Activated CD8-positive, alpha-beta memory T cell treated with anti-CD3 and anti-CD28 coated beads for 36 hours (primary cell): Measurements from ENCODE around the gene PYDC1. TPM values are rescaled to one million over a fixed set of nuclear protein-coding genes. Genes with fewer than 3 reads are reported as not detected.

Experiments used
- CTCF ChIA-PET: fragments of 350-600 bp; sonication (Branson Sonifier 250); formaldehyde crosslinking; loops from one replicate; lab custom pipeline; 2021; ENCODE audit warnings: antibody characterized with exemption; lab: Charles Lee
- POLR2A ChIA-PET: fragments of 350-600 bp; sonication (Branson Sonifier 250); formaldehyde crosslinking; loops from one replicate; lab custom pipeline; 2021; ENCODE audit warnings: antibody characterized with exemption; lab: Charles Lee
- total RNA-seq, 2 experiments: library from RNA; stranded (reverse); gene quantifications; one replicate each; pipeline ENCODE4 v1.2.3, GENCODE V29; 2021

PYDC1 gene
- total RNA-seq, 2 experiments from 2014 or later, result not detected

DNA sequence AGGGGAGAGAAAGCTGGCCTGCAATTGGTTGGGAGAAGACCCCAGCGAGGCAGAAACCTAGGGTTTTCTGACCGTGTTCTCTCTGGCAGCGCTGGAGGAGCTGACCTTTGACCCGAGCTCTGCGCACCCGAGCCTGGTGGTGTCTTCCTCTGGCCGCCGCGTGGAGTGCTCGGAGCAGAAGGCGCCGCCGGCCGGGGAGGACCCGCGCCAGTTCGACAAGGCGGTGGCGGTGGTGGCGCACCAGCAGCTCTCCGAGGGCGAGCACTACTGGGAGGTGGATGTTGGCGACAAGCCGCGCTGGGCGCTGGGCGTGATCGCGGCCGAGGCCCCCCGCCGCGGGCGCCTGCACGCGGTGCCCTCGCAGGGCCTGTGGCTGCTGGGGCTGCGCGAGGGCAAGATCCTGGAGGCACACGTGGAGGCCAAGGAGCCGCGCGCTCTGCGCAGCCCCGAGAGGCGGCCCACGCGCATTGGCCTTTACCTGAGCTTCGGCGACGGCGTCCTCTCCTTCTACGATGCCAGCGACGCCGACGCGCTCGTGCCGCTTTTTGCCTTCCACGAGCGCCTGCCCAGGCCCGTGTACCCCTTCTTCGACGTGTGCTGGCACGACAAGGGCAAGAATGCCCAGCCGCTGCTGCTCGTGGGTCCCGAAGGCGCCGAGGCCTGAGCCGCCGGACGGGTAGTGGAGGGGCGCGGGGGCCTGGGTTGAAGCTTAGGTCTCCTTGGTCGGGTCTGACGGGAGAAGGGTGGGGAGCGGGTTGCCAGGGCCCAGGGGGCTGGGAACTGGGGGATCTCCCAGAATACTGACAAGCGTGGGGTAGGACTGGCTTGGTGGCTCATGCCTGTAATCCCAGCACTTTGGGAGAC, 7.4 kb upstream of the PYDC1 start:
- ChIA-PET POLR2A (no interaction called here), CTCF (no interaction called here)

DNA sequence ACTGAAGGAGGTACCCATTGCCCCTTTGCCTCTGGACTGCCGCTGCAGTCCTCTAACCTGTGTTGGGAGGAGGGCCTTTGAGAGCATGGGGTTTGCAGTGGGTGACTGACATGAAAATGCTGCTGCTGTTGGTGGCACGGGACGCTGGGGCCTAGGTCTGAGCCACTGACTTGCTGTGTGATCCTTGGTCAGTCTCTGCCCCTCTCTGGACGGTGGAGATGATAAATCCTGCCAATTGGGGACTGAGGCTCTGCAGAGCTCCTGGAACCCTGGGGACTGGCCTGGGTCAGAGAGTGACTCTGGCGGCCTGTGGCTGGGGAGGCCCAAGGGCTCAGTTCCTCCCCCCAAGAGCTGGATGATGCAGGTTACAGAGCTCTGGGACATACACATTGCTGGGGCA, 6.1 kb upstream of the PYDC1 start:
- ChIA-PET POLR2A (no interaction called here), CTCF (no interaction called here)

DNA sequence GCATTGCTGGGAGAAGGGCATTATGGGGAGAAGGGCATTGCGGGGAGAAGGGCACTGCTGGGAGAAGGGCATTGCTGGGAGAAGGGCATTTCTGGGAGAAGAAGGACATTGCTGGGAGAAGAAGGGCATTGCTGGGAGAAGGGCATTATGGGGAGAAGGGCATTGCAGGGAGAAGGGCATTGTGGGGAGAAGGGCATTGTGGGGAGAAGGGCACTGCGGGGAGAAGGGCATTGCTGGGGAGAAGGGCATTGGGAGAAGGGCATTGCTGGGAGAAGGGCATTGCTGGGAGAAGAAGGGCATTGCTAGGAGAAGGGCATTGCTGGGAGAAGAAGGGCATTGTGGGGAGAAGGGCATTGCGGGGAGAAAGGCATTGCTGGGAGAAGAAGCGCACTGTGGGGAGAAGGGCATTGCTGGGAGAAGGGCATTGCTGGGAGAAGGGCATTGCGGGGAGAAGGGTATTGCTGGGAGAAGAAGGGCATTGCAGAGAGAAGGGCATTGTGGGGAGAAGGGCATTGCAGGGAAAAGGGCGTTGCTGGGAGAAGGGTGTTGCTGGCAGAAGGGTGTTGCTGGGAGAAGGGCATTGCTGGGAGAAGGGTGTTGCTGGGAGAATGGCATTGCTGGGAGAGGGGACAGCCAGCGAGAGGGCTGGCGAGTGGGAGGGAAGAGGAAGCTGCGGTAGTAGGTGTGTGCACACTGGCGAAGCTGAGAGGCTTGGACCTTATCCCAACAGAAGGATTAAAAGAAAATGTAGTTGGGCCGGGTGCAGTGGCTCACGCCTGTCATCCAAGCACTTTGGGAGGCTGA, 4.6 kb upstream of the PYDC1 start:
- ChIA-PET POLR2A (no interaction called here), CTCF (interaction anchor here (0.6 kb wide), 1 partner anchor 97 kb away, joined by 3 read pairs; no protein-coding TSS in a partner anchor)

DNA sequence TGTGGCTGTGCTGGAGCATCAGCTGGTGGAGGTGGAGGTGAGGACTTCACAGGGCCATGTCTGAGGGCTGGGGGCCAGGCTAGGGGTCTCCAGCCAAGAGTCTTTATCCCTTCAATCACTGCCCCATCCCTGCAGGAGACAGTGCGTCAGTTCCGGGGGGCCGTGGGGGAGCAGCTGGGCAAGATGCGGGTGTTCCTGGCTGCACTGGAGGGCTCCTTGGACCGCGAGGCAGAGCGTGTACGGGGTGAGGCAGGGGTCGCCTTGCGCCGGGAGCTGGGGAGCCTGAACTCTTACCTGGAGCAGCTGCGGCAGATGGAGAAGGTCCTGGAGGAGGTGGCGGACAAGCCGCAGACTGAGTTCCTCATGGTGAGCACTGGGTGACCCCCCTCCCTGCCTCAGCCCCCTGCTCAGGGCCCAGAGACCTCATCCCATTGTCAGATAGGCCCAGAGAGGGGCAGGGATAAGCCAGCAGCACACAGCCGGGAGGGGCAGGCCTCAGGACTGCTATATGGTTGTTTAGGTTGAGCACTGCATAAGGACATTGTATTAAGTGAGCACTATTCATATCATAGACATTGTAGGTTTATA, 2.3 kb upstream of the PYDC1 start:
- POLR2A ChIA-PET, result no interaction called here
- CTCF ChIA-PET, result no interaction called here

DNA sequence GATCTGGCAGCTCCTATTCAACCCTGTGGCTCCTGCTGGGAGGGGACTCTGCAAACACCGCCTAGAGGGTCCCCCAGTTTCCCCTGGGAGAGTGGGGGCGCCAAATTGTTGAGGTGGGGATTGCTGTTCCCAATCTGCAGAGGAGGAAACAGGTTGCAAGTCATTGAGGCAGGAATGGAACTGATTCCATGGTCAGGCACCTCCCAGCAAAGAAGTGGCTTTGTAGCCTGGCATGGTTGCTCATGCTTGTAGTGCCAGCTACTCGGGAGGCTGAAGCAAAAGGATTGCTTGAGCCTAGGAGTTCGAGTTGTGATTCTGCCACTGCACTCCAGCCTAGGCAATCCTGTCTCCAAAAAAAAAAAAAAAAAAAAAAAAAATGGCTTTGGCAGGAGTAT, 198 bp upstream of the PYDC1 start:
- ChIA-PET POLR2A (interaction anchor here (0.5 to 0.6 kb wide), 2 partner anchors 143 to 259 kb away, joined by 3 to 4 read pairs; no protein-coding TSS in a partner anchor), CTCF (interaction anchor here (0.9 kb wide), 1 partner anchor 228 kb away, joined by 3 read pairs; no protein-coding TSS in a partner anchor)

DNA sequence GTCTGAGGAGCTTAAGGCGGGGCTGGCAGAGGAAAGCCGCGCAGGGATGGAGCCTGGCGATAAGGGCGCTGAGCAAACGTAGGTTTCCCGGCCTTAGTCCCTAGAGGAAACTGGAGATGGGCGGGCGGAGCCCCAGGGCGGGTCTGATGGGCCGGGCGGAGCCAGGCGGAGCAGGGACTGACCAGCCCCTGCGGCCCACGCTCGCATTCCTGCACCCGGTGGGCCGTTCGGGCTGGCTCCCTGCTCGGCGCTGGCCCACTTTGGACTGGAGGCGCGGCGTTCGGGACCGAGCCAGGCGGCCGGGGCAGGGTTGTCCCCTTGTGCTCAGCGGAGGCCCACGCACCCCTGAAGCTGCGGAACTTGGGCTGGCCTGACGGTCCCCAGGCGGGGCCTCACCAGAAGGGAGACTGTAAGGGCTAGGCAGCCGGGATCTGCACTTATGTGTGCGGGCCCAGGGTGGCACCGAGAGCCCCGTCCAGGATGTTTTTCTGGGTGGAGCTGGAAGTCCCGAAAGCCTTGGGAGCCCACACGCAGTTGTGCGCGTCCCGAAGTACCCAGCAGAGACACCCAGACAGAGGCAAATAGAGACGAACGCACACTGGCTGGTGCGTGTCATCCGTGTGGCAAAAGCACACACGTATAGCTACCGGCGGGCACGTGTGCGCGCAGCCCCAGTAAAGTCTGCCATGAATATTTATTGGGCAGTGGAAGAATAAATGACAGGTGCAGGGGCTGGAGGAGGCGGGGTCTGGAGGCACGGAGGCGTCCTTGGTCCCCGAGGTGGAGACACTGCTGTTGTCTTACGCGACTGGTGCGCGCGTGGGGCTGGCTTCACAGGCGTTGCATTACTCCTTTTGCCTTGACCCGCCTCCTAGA, 1.4 kb downstream of the PYDC1 start:
- ChIA-PET POLR2A (interaction anchor here (0.6 to 1.5 kb wide), 2 partner anchors 32 to 78 kb away, joined by 4 to 5 read pairs; no protein-coding TSS in a partner anchor), CTCF (interaction anchor here (2.2 kb wide), 1 partner anchor 14 kb away, joined by 10 read pairs; the partner anchor contains the start of gene PYCARD)

DNA sequence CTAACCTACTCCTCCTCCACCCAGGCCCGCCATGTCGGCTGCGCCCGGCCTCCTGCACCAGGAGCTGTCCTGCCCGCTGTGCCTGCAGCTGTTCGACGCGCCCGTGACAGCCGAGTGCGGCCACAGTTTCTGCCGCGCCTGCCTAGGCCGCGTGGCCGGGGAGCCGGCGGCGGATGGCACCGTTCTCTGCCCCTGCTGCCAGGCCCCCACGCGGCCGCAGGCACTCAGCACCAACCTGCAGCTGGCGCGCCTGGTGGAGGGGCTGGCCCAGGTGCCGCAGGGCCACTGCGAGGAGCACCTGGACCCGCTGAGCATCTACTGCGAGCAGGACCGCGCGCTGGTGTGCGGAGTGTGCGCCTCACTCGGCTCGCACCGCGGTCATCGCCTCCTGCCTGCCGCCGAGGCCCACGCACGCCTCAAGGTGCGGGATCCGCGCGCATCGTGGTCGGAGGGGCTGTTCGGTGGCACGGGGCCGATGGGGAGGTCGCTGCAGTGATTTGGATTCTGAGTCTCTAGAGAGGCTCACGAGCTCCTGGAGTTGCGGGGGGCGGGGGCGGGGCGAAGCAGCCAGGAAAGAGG, 2.1 kb downstream of the PYDC1 start:
- CTCF ChIA-PET, result interaction anchor here (1.0 to 2.2 kb wide), 2 partner anchors 13 to 205 kb away, joined by 3 to 10 read pairs; partner anchors contain the start of gene PYCARD
- POLR2A ChIA-PET, result interaction anchor here (0.6 to 1.5 kb wide), 3 partner anchors 13 to 77 kb away, joined by 4 to 6 read pairs (median 5); no protein-coding TSS in a partner anchor

DNA sequence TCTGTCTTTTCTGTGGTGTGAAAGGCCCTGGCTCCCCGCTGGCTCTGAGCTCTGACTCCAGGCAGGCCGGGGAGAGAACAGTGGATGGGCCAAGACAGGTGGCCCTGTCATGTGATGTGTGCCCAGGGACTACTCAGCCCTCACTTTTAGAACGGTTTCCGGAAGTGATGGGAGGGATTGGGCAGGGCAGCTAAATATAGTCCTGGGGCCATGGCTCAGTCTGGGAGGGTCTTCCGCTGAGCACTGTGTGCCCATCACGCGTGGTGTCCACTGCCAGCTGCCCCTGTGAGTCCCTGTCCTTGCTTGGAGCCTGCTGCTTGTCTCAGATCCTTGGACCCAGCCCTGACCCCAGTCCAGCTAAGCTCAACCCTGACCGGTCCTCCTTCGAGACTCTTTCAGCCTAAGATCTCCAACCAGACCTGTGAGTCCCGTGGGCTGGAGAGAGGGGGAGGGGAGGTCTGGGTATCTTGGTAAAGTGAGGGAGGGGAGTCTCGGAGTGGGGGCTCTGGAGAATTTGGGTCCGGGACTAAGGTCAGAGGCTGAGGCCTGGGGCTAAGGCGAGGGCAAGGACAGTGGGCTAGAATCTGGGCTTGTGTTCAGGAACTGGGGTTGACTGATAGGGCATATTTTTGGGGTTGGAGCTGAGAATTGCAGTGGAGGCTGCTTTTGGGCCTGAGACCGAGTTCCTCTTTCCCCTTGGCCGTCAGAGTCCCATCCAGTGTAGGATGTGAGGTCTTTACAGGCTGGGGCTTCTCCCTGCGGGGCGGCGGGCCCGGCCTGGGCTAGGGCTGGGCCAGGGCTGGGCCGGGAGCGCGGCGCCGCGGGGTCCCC, 2.8 kb downstream of the PYDC1 start, which contains the start of gene TRIM72:
TSS of gene TRIM72 (plus strand) at position 243 of the 831 bp plus-strand sequence. CDS start 620 bp downstream, outside the sequence.
- POLR2A ChIA-PET, result interaction anchor here (0.7 to 1.1 kb wide), 2 partner anchors 12 to 13 kb away, joined by 3 to 6 read pairs; no protein-coding TSS in a partner anchor
- CTCF ChIA-PET, result interaction anchor here (1.0 kb wide), 1 partner anchor 206 kb away, joined by 3 read pairs; no protein-coding TSS in a partner anchor

DNA sequence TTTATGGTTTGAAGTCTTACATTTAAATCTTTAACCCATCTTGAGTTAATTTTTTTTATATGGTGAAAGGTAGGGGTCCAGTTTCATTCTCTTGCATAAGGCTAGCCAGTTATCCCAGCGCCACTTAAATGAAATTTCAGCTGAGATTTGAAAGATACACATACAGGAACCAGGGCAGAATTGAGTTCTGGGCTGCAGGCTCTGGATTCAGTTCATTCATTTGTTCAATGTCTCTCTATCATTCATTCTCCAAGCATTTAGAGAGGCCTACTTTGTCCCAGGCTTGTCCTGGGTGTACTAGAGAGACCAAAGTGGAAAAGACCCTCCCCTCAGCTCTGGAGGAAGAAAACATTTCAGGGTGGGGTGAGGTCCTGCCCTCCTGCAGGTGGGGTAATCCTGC, 3.6 kb downstream of the PYDC1 start:
- ChIA-PET CTCF (no interaction called here), POLR2A (interaction anchor here (0.7 kb wide), 1 partner anchor 12 kb away, joined by 3 read pairs; no protein-coding TSS in a partner anchor)

DNA sequence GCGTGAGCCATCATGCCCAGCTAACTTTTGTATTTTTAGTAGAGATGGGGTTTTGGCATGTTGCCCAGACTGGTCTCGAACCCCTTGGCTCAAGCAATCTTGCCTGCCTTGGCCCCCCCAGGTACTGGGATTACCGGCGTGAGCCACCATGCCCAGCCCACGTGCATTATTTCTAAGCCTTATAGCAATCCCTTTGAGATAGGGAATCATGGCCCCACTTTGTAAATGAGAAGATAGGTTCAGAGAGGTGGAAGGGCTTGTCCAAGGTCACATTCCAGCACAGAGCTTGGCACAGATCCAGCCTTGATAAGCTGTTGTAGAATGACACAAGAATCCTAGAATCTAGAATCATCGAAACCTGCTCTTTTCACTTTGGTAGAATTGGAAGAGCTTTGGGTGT, 10.2 kb downstream of the PYDC1 start:
- CTCF ChIA-PET, result no interaction called here
- POLR2A ChIA-PET, result interaction anchor here (1.0 kb wide), 1 partner anchor 25 kb away, joined by 3 read pairs; no protein-coding TSS in a partner anchor

DNA sequence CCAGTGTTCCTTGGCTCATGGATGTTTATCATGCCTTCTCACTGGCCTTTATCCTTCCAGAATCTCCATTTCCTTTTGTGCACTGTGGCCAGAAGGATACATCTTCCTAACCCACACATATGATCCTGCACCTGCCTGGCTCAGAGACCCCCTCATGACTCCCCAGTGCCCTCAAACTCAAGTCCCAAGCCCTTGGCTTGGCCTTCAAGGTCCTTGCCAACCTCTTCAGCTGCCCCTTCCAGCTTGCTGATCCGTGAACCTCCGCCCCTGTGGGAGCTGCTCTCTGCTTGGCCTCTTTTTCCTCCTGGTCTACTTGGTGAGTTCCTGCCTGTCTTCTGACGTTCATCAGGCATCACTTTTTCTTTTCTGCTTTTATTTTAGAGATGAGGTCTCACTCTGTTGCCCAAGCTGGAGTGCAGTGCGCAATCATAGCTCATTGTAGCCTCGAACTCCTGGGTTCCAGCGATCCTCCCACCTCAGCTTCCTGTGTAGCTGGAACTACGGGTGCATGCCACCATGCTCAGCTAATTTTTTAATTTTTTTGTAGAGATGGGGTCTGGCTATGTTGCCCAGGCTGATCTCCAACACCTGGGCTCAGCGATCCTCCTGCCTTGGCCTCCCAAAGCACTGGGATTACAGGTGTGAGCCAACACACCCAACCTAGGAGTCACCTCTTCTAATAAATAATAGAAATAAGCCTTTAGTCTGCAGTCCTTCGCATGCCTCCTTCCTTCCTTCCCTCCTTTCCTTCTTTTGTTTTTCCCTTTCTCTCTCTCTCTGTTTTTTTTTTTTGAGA, 11.9 kb downstream of the PYDC1 start:
- POLR2A ChIA-PET, result interaction anchor here (0.6 kb wide), 1 partner anchor 672 kb away, joined by 4 read pairs; no protein-coding TSS in a partner anchor
- CTCF ChIA-PET, result no interaction called here

DNA sequence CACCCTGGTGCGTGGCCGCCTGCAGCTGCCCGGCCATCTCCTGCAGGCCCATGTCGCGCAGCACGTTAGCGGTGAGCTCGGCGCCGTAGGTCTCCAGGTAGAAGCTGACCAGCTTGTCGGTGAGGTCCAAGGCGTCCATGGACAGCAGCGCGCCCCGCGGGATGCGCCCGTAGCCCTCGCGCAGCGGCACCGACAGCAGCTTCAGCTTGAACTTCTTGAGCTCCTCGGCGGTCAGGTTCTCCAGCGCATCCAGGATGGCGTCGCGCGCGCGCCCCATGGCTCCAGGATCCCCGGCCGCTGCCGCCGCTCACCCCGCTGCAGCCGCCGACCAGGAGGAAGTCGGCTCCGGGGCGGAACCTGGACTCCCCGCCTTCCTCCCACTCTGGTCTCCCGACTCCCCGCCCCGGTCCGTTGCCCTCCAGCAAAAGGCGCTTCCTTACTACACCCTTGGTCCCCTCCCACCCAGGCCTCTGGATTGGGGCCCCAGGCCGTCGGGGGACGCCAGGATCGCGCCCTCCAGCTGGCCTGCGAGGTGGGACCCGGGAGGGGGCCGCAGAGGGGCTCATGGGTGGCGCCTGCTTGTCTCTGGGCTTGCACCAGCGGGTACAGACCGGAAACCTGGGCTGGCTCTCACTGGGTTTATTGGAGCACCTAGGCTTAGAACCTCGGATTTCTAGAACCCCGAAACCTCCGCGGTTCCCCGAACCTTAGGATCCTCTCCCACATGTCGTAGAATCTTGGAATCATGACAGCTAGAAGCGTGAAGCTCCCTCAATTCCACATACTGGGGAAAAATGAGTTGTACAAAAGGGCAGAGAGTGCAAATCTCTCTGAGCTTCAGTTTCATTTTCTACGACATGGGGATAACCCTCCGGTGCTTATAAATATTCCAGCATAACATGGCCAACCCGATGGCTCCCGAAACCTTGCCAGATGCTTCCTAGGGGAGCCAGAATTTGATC, 14.2 kb downstream of the PYDC1 start, which contains the start of gene PYCARD:
TSS of gene PYCARD (minus strand) at position 347 of the 962 bp plus-strand sequence. CDS start at position 277, 70 bp downstream.
- ChIA-PET CTCF (interaction anchor here (1.1 to 2.8 kb wide), 5 partner anchors 13 to 180 kb away, joined by 3 to 11 read pairs (median 6); no protein-coding TSS in a partner anchor), POLR2A (interaction anchor here (0.5 to 2.6 kb wide), 8 partner anchors 9 to 305 kb away, joined by 3 to 13 read pairs (median 4); partner anchors contain the start of genes FUS, RUSF1 and TRIM72)

DNA sequence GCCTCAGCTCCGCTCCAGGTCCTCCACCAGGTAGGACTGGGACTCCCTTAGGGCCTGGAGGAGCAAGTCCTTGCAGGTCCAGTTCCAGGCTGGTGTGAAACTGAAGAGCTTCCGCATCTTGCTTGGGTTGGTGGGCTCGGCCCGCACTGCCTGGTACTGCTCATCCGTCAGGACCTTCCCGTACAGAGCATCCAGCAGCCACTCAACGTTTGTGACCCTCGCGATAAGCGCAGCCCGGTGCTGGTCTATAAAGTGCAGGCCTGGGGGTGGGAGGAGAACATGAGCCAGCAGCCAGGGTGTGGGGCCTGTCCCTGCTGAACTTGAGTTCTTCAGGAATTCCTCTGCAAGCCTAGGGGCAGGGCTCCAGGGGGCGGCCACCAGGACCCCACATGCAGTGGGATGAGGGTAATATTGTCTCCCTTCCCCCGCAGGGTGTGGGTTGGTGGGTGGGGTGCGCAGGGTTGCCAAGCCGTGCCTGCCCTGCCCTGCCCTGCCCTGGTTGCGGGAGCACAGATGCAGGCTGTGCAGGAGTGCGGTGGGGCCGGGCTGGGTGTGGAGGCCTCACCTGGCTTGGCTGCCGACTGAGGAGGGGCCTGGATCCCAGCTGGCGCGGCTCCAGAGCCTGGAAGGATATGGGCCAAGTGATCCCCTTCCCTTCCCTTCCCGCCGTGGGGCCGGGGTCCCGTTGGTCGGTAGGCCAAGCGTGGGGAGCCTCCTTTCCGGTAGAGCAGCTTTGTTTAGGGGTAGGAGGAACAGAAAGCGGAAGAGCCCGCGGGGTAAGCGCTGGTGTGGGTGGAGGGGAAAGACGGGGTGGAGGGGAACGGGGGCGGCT, 15.1 kb downstream of the PYDC1 start:
- POLR2A ChIA-PET, result interaction anchor here (0.5 to 2.6 kb wide), 10 partner anchors 8 to 497 kb away, joined by 3 to 13 read pairs (median 4); partner anchors contain the start of genes FUS, RUSF1 and TRIM72
- CTCF ChIA-PET, result interaction anchor here (0.6 to 2.8 kb wide), 8 partner anchors 12 to 240 kb away, joined by 3 to 11 read pairs (median 4); no protein-coding TSS in a partner anchor
